IMR-90 (cell line): ENCODE data around the gene TPP2.

Source experiments
- BHLHE40 ChIP-seq: fragments of 150-350 bp; IDR thresholded peaks from 2 replicates; pipeline ENCODE4 v1.6.1; 2016; ENCODE audit warnings: mild to moderate bottlenecking, low read depth, low read length
- CEBPB ChIP-seq: IDR thresholded peaks from 2 replicates; pipeline ENCODE4 v1.6.1; 2012; ENCODE audit warnings: low read depth, low read length, improper control_type of control experiment
- CTCF ChIP-seq: conservative IDR thresholded peaks from 2 replicates; pipeline ENCODE4 v1.5.1; 2012; ENCODE audit warnings: mild to moderate bottlenecking, low read depth, low read length, improper control_type of control experiment
- MAZ ChIP-seq: IDR thresholded peaks from 2 replicates; pipeline ENCODE4 v1.6.1; 2012; ENCODE audit warnings: low read depth, mild to moderate bottlenecking, low read length, improper control_type of control experiment, moderate library complexity, borderline replicate concordance
- MXI1 ChIP-seq: IDR thresholded peaks from 2 replicates; pipeline ENCODE4 v1.6.1; 2012; ENCODE audit warnings: low read depth, mild to moderate bottlenecking, low read length, moderate library complexity, borderline replicate concordance
- POLR2A ChIP-seq: IDR thresholded peaks from 2 replicates; pipeline ENCODE4 v1.6.1; 2012; ENCODE audit warnings: mild to moderate bottlenecking, low read depth, low read length
- RCOR1 ChIP-seq: IDR thresholded peaks from 2 replicates; pipeline ENCODE4 v1.6.1; 2012; ENCODE audit warnings: mild to moderate bottlenecking, low read length, improper control_type of control experiment; ENCODE audit not compliant: insufficient replicate concordance
- USF2 ChIP-seq: fragments of 150-350 bp; IDR thresholded peaks from 2 replicates; pipeline ENCODE4 v1.6.1; 2017; ENCODE audit warnings: mild to moderate bottlenecking, antibody characterized with exemption, low read length, low read depth

GRCh38 chr13:102597029-102597961 lies 509 bp downstream of the TPP2 start:
- TF ChIP-seq CTCF = no peak
- no peak for TF ChIP-seq POLR2A
- no peak for TF ChIP-seq BHLHE40
- no peak for TF ChIP-seq USF2
- no peak for TF ChIP-seq RCOR1
- no peak for TF ChIP-seq MAZ
- no peak for TF ChIP-seq CEBPB
- 0 out of 2 replicates have a peak, but pooled peaks have one; percentile 33 for TF ChIP-seq MXI1
